CD4-positive, alpha-beta T cell treated with Interferon gamma for 1 hour (primary cell): ENCODE data around the gene GNAZ.

Experiments
- DNase-seq: peaks from one replicate; pipeline ENCODE4 v3.0.0-alpha.2; 2020

Gene GNAZ

GRCh38 chr22:23065495-23066122 is 4.7 kb upstream of the GNAZ start:
- DNase-seq = no peak

- no peak for DNase-seq
Observed at GRCh38 chr22:23066200-23067022, 3.9 kb upstream of the GNAZ start.

- no peak for DNase-seq
Observed at GRCh38 chr22:23067023-23067650, 3.2 kb upstream of the GNAZ start.

GRCh38 chr22:23067691-23068090 is 2.6 kb upstream of the GNAZ start:
- DNase-seq = no peak

GRCh38 chr22:23068096-23068831 is 2.1 kb upstream of the GNAZ start:
- DNase-seq = no peak

- DNase-seq = no peak
Observed at GRCh38 chr22:23068832-23069385, 1.4 kb upstream of the GNAZ start.

- peak; percentile 91 for DNase-seq
Observed at GRCh38 chr22:23069502-23070357, 589 bp upstream of the GNAZ start.

GRCh38 chr22:23071230-23072076 is 1.1 kb downstream of the GNAZ start:
- DNase-seq = no peak

GRCh38 chr22:23072077-23072910 is 2.0 kb downstream of the GNAZ start:
- DNase-seq = no peak

GRCh38 chr22:23072911-23073491 is 2.7 kb downstream of the GNAZ start:
- DNase-seq = no peak

- no peak for DNase-seq
Observed at GRCh38 chr22:23073526-23074229, 3.4 kb downstream of the GNAZ start.

- DNase-seq = no peak
Observed at GRCh38 chr22:23074451-23074850, 4.1 kb downstream of the GNAZ start.

- DNase-seq = no peak
Observed at GRCh38 chr22:23075050-23075449, 4.7 kb downstream of the GNAZ start.

- no peak for DNase-seq
Observed at GRCh38 chr22:23075525-23076216, 5.4 kb downstream of the GNAZ start.

- no peak for DNase-seq
Observed at GRCh38 chr22:23076896-23077572, 6.7 kb downstream of the GNAZ start.

GRCh38 chr22:23077627-23078461 is 7.5 kb downstream of the GNAZ start:
- DNase-seq = no peak

- no peak for DNase-seq
Observed at GRCh38 chr22:23078462-23078787, 8.1 kb downstream of the GNAZ start.
